Measurements from ENCODE around the gene ARHGEF4. TPM values are rescaled to one million over a fixed set of nuclear protein-coding genes. Genes with fewer than 3 reads are reported as not detected.

The ARHGEF4 gene
- total and polyA plus RNA-seq, 2 experiments from 2014 or later = 4.6 to 16.6 TPM

- no peak for TF ChIP-seq REST (IDR thresholded peaks at IDR 0.05; ENCODE audit: unreplicated experiment)
- TF ChIP-seq EZH2 (IDR thresholded peaks at IDR 0.05; ENCODE audit: low read depth, unreplicated experiment) = no peak
- TF ChIP-seq NANOG (IDR thresholded peaks at IDR 0.05; ENCODE audit: borderline replicate concordance) = no peak
- TF ChIP-seq, protein P1, sequence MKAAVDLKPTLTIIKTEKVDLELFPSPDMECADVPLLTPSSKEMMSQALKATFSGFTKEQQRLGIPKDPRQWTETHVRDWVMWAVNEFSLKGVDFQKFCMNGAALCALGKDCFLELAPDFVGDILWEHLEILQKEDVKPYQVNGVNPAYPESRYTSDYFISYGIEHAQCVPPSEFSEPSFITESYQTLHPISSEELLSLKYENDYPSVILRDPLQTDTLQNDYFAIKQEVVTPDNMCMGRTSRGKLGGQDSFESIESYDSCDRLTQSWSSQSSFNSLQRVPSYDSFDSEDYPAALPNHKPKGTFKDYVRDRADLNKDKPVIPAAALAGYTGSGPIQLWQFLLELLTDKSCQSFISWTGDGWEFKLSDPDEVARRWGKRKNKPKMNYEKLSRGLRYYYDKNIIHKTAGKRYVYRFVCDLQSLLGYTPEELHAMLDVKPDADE (IDR thresholded peaks at IDR 0.05) = no peak
- no peak for TF ChIP-seq EZH2phosphoT487 (IDR thresholded peaks at IDR 0.05; ENCODE audit: unreplicated experiment)
- TF ChIP-seq STAT1 (IDR thresholded peaks at IDR 0.05; ENCODE audit: unreplicated experiment) = no peak
- no peak for TF ChIP-seq ZNF114 (CRISPR knock-in tag; IDR thresholded peaks at IDR 0.05)
Measured at GRCh38 chr2:131023758-131024157, 187.0 kb downstream of the ARHGEF4 start (continued).

- Mint-ChIP-seq H3K27me3 (ENCODE audit: insufficient read depth, low read depth, poor library complexity) (peaks cover 4% of the 10 kb centered on the region), H3K4me1 (no peaks in the 10 kb centered on the region), H3K4me3 (no peak overlapping the region), H3K27ac (no peak overlapping the region), H3K36me3 (ENCODE audit: low read depth) (no peaks in the 10 kb centered on the region), H3K9me3 (no peaks in the 10 kb centered on the region)
- no peak for DNase-seq (ENCODE audit: low spot score)
- Histone ChIP-seq H2AFZ (no peak overlapping the region), H3K79me2 (replicated peaks; ENCODE audit: insufficient read depth) (no peaks in the 10 kb centered on the region), H3K27ac (ENCODE audit: low read depth) (no peak overlapping the region), H3K36me3 (ENCODE audit: insufficient read depth) (no peaks in the 10 kb centered on the region), H3K4me1 (ENCODE audit: insufficient read depth) (no peaks in the 10 kb centered on the region), H3K27me3 (ENCODE audit: insufficient read depth) (no peaks in the 10 kb centered on the region), H3K4me2 (no peak overlapping the region), H3K4me3 (no peak overlapping the region), H3K9me2 (ENCODE audit: insufficient read depth) (no peaks in the 10 kb centered on the region; the same call in 1 of the 2 replicates), H3F3A (replicated peaks; ENCODE audit: low read depth) (no peaks in the 10 kb centered on the region), H4K20me1 (replicated peaks; ENCODE audit: insufficient read depth) (no peaks in the 10 kb centered on the region)
- ATAC-seq = no peak
- TF ChIP-seq, protein P1 (IDR thresholded peaks at IDR 0.05) = no peak
- TF ChIP-seq CTCF (conservative IDR thresholded peaks at IDR 0.05; ENCODE audit: low read depth in 2 of 2) (no peak), ZNF114 (CRISPR knock-in tag; IDR thresholded peaks at IDR 0.05) (no peak)
Measured at GRCh38 chr2:131026919-131027318, 190.2 kb downstream of the ARHGEF4 start.

Data from GM23338 (cell line).